ENCODE results near the gene KRTAP15-1.

Gene KRTAP15-1

DNA sequence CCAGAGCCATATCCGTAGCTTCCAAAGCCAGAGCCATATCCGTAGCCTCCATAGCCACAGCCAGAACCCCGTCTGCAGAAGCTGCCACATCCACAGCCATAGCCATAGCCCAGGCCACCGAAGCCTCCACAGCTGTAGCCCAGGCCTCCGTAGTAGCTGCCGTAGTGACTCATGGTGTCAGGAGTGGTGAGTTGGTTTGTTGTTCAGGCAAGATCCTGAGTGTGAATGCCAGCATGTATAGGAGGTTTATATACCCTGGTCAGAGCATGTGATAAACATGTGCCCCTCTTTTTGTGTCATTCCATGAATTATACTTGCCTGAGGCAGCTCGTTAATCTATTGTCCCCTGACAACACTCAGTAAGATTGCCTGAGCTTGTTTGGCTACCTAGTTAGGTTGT lies 40.1 kb downstream of the KRTAP15-1 start, which contains the start of gene KRTAP19-1:
TSS of gene KRTAP19-1 (minus strand) at position 223 of the 400 bp plus-strand sequence. CDS start at position 173, 50 bp downstream.
- DNase-seq (ENCODE audit: low read depth in 2 of 2) = no peak
- no peak within 1 kb of the TSS for H3K4me3 ChIP-seq (replicated peaks in 1 of 2; ENCODE audit: low read depth in 2 of 2, low read length in 2 of 2)
- TF ChIP-seq, protein P1, sequence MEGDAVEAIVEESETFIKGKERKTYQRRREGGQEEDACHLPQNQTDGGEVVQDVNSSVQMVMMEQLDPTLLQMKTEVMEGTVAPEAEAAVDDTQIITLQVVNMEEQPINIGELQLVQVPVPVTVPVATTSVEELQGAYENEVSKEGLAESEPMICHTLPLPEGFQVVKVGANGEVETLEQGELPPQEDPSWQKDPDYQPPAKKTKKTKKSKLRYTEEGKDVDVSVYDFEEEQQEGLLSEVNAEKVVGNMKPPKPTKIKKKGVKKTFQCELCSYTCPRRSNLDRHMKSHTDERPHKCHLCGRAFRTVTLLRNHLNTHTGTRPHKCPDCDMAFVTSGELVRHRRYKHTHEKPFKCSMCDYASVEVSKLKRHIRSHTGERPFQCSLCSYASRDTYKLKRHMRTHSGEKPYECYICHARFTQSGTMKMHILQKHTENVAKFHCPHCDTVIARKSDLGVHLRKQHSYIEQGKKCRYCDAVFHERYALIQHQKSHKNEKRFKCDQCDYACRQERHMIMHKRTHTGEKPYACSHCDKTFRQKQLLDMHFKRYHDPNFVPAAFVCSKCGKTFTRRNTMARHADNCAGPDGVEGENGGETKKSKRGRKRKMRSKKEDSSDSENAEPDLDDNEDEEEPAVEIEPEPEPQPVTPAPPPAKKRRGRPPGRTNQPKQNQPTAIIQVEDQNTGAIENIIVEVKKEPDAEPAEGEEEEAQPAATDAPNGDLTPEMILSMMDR (IDR thresholded peaks at IDR 0.05; ENCODE audit: low read depth, low read length) = no peak

DNA sequence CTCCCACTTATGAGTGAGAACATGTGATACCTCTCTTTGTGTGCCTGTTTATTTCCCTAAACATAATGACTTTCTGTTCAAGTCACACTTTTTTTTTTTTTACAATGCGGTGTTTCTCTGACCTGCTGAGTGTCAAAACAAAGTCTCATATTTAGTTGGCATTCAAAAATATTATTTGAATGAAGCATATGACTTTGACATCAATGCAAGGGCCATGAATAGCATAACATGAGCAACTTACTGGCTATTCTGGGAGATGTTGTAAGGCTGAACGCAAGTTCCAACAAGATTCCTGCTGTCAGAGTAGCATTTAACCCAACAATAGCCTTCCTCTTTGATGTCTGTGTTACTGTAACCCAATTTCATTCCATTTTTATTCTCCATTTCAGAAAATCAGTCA lies 42.1 kb downstream of the KRTAP15-1 start:
- TF ChIP-seq, protein P1 (IDR thresholded peaks at IDR 0.05; ENCODE audit: low read depth, low read length) = no peak
- no peak overlapping the region for H3K4me3 ChIP-seq (replicated peaks in 1 of 2; ENCODE audit: low read depth in 2 of 2, low read length in 2 of 2)
- no peak for DNase-seq (ENCODE audit: low read depth in 2 of 2)

DNA sequence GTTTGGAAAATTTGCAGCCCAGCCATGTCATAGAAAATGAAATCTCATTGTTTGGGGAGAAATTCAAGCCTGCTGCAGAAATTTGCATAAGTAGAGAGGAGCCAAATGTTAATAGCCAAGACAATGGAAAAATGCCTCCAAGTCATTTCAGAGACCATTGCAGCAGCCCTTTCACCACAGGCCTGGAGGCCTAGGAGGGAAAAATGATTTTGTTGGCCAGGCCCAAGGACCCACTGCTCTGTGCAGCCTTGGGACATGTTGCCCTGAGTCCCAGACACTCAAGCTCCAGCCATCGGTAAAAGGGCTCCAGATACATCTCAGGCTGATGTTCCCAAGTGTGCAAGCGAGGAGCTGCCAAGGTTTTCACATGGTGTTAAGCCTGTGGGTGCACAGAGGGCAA lies 46.1 kb downstream of the KRTAP15-1 start:
- H3K4me3 ChIP-seq (replicated peaks in 1 of 2; ENCODE audit: low read depth in 2 of 2, low read length in 2 of 2) = no peak overlapping the region
- TF ChIP-seq, protein P1 (IDR thresholded peaks at IDR 0.05; ENCODE audit: low read depth, low read length) = no peak
- no peak for DNase-seq (ENCODE audit: low read depth in 2 of 2)

DNA sequence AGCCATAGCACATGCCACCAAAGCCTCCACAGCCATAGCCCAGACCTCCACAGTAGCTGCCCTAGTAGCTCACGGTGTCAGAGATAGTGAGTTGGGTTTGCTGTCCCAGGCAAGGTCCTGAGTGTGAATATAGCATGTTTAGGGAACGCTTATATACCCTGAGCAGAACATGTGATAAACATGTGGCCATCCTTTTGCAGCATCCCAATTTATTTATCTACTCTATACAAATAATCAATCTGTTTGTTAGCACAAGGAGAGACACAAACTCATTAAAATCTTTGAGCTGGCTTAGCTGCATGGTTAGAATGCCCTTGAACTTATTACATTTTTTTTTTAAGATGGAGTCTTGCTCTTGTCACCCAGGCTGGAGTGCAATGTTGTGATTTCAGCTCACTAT lies 47.3 kb downstream of the KRTAP15-1 start, which contains the start of gene KRTAP19-2:
TSS of gene KRTAP19-2 (minus strand) at position 101 of the 400 bp plus-strand sequence. CDS start at position 13, 88 bp downstream.
- no peak for DNase-seq (ENCODE audit: low read depth in 2 of 2)
- no peak within 1 kb of the TSS for H3K4me3 ChIP-seq (replicated peaks in 1 of 2; ENCODE audit: low read depth in 2 of 2, low read length in 2 of 2)
- TF ChIP-seq, protein P1 (IDR thresholded peaks at IDR 0.05; ENCODE audit: low read depth, low read length) = no peak
